GM21529 (cell line): ENCODE data around the gene VWA5B1.
"Not testable (repeated sequence)": the region's sequence is repeated elsewhere in the genome, so short reads cannot be mapped to it uniquely, and the experiment has no call there.

ENCODE experiments used
- ATAC-seq: cut with Tn5 transposase; IDR thresholded peaks from one replicate; pipeline ENCODE4 v1.9.1; 2021; ENCODE audit not compliant: unreplicated experiment

The VWA5B1 gene

GRCh38 chr1:20290624-20291597 lies at the start of gene VWA5B1:
TSS of gene VWA5B1 (plus strand) at chr1:20290875. CDS start at chr1:20310602, 19,727 bp downstream.
- no peak for ATAC-seq

GRCh38 chr1:20242890-20243479 lies 47.7 kb upstream of the VWA5B1 start:
- no peak for ATAC-seq

GRCh38 chr1:20248971-20249612 lies 41.6 kb upstream of the VWA5B1 start:
- no peak for ATAC-seq

GRCh38 chr1:20250340-20250989 lies 40.2 kb upstream of the VWA5B1 start:
- ATAC-seq, result no peak

- no peak for ATAC-seq
Observed at GRCh38 chr1:20252587-20252986, 38.1 kb upstream of the VWA5B1 start.

- ATAC-seq, result no peak
Observed at GRCh38 chr1:20255666-20256065, 35.0 kb upstream of the VWA5B1 start.

- ATAC-seq, result no peak
Observed at GRCh38 chr1:20259646-20260045, 31.0 kb upstream of the VWA5B1 start.

GRCh38 chr1:20261095-20261494 lies 29.6 kb upstream of the VWA5B1 start:
- no peak for ATAC-seq

GRCh38 chr1:20262810-20263534 lies 27.7 kb upstream of the VWA5B1 start:
- no peak for ATAC-seq

GRCh38 chr1:20265250-20265649 lies 25.4 kb upstream of the VWA5B1 start:
- ATAC-seq, result no peak

- no peak for ATAC-seq
Observed at GRCh38 chr1:20266141-20266540, 24.5 kb upstream of the VWA5B1 start.

- ATAC-seq, result no peak
Observed at GRCh38 chr1:20266642-20267041, 24.0 kb upstream of the VWA5B1 start.

- no peak for ATAC-seq
Observed at GRCh38 chr1:20271498-20272400, 18.9 kb upstream of the VWA5B1 start.

- ATAC-seq, result not testable (repeated sequence)
Observed at GRCh38 chr1:20273716-20274115, 17.0 kb upstream of the VWA5B1 start.

GRCh38 chr1:20275319-20275925 lies 15.3 kb upstream of the VWA5B1 start:
- ATAC-seq, result no peak

- ATAC-seq, result no peak
Observed at GRCh38 chr1:20276485-20277159, 14.1 kb upstream of the VWA5B1 start.

GRCh38 chr1:20278692-20279130 lies 12.0 kb upstream of the VWA5B1 start:
- no peak for ATAC-seq

- ATAC-seq, result no peak
Observed at GRCh38 chr1:20279509-20279908, 11.2 kb upstream of the VWA5B1 start.
